Measurements from ENCODE around the gene CELF2.

- TF ChIP-seq CTCF (IDR thresholded peaks at IDR 0.05 in 8 of 11, conservative IDR thresholded peaks at IDR 0.05 in 3 of 11): no peak
- no peak for TF ChIP-seq POLR2A (IDR thresholded peaks at IDR 0.05)
- TF ChIP-seq POLR2AphosphoS5 (IDR thresholded peaks at IDR 0.05): no peak
Measured at GRCh38 chr10:11192304-11193000, 174.8 kb downstream of the CELF2 start.

Measured in spleen (tissue), 7 donors.